Measurements from ENCODE around the gene UNC79. TPM values are rescaled to one million over a fixed set of nuclear protein-coding genes. Genes with fewer than 3 reads are reported as not detected.

The UNC79 gene
- total RNA-seq, 1 experiment from 2014 or later: not detected

DNA sequence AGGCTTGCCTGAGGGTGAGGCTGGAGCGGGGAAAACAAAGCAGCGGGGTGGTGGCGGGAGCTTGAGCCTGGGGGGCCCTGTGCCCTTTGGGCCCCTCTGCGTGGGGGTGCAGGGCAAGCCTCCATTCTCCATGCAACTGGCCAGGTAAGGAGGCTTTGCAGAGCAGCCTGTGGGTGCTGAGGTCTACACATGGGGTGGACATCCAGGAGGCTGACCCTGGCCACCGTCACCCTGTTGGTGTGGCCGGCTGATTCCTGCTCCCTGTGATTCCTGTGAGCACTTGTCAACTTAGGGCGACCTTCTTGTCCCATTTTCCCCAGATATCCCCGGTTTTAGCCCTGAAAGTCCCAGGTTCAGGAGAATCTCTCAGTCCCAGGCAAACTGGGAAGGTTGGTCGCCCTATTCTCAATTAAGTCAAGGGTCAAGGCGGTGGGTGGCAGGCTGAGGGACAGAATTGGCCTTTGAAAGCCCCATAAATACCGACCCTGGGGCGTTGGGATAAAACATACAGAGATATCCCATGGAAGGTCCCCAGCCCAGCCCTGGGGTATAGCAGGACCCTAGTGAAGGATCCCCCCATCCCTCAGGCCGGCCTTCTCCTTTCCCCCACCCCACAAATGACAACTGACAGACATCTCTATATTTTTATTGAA, 287.1 kb downstream of the UNC79 start:
- Histone ChIP-seq H3K9ac (ENCODE audit: low read length) (no peak overlapping the region), H3K79me2 (ENCODE audit: low read length) (no peaks in the 10 kb centered on the region), H3K9me3 (ENCODE audit: low read length) (no peaks in the 10 kb centered on the region), H3K27me3 (ENCODE audit: low read length) (peaks cover 24% of the 10 kb centered on the region), H3K4me3 (ENCODE audit: low read length) (no peak overlapping the region), H3F3A (ENCODE audit: low read length, unreplicated experiment) (no peaks in the 10 kb centered on the region), H3K27ac (ENCODE audit: low read length) (no peak overlapping the region), H2AFZ (ENCODE audit: low read length) (no peak overlapping the region), H3K4me2 (ENCODE audit: low read length) (no peak overlapping the region), H3K36me3 (ENCODE audit: low read depth, low read length) (no peaks in the 10 kb centered on the region), H3K9me2 (replicated peaks; ENCODE audit: low read length) (no peaks in the 10 kb centered on the region), H4K20me1 (ENCODE audit: low read length) (no peaks in the 10 kb centered on the region), H3K4me1 (ENCODE audit: insufficient read depth, low read length) (no peaks in the 10 kb centered on the region)
- BruUV-seq (replicated peaks): no TSS peak
- no peak for TF ChIP-seq EZH2 (IDR thresholded peaks at IDR 0.05; ENCODE audit: low read length, unreplicated experiment)
- TF ChIP-seq, protein P1, sequence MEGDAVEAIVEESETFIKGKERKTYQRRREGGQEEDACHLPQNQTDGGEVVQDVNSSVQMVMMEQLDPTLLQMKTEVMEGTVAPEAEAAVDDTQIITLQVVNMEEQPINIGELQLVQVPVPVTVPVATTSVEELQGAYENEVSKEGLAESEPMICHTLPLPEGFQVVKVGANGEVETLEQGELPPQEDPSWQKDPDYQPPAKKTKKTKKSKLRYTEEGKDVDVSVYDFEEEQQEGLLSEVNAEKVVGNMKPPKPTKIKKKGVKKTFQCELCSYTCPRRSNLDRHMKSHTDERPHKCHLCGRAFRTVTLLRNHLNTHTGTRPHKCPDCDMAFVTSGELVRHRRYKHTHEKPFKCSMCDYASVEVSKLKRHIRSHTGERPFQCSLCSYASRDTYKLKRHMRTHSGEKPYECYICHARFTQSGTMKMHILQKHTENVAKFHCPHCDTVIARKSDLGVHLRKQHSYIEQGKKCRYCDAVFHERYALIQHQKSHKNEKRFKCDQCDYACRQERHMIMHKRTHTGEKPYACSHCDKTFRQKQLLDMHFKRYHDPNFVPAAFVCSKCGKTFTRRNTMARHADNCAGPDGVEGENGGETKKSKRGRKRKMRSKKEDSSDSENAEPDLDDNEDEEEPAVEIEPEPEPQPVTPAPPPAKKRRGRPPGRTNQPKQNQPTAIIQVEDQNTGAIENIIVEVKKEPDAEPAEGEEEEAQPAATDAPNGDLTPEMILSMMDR (conservative IDR thresholded peaks at IDR 0.05; ENCODE audit: low read depth, low read length): no peak
- TF ChIP-seq EZH2phosphoT487 (IDR thresholded peaks at IDR 0.05; ENCODE audit: borderline replicate concordance, low read length): no peak
- DNase-seq (no peak), ATAC-seq (no peak)
- CTCF ChIA-PET: no interaction called here
- POLR2A ChIA-PET (ENCODE audit: unreplicated experiment): no interaction called here
- intact Hi-C loops (cut with micrococcal nuclease): no loop called here

DNA sequence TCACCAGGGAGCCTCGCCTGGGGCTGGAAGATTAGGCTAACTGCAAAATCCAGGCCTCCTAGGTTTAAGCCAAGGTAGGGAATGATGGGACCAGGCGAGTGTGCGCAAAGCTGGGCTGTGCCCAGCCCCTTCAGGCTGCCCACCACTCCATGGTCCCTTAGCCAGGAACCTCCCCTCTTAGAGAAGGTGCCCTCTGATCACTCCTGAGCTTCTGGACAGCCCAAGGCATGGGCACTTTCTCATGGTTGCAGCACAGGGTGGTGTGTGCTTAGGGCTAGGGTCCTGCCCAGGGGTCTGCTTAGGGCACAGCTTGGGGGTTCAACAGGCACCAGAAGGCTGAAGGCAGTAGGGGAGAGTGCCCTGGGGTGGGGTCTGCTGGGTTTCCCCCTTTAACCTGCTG, 288.5 kb downstream of the UNC79 start:
- Histone ChIP-seq H3K4me2 (ENCODE audit: low read length) (no peak overlapping the region), H3K4me3 (ENCODE audit: low read length) (no peak overlapping the region), H3K27me3 (ENCODE audit: low read length) (peaks cover 17% of the 10 kb centered on the region), H3K27ac (ENCODE audit: low read length) (no peak overlapping the region), H3K36me3 (ENCODE audit: low read depth, low read length) (no peaks in the 10 kb centered on the region), H3K79me2 (ENCODE audit: low read length) (no peaks in the 10 kb centered on the region), H3K9ac (ENCODE audit: low read length) (no peak overlapping the region), H3F3A (ENCODE audit: low read length, unreplicated experiment) (no peaks in the 10 kb centered on the region), H3K9me3 (ENCODE audit: low read length) (no peaks in the 10 kb centered on the region), H3K4me1 (ENCODE audit: insufficient read depth, low read length) (no peaks in the 10 kb centered on the region), H3K9me2 (replicated peaks; ENCODE audit: low read length) (no peaks in the 10 kb centered on the region), H4K20me1 (ENCODE audit: low read length) (no peaks in the 10 kb centered on the region), H2AFZ (ENCODE audit: low read length) (no peak overlapping the region)
- TF ChIP-seq, protein P1 (conservative IDR thresholded peaks at IDR 0.05; ENCODE audit: low read depth, low read length): no peak
- no peak for TF ChIP-seq EZH2phosphoT487 (IDR thresholded peaks at IDR 0.05; ENCODE audit: borderline replicate concordance, low read length)
- no peak for TF ChIP-seq EZH2 (IDR thresholded peaks at IDR 0.05; ENCODE audit: low read length, unreplicated experiment)
- CTCF ChIA-PET: no interaction called here
- ATAC-seq (no peak), DNase-seq (no peak)
- intact Hi-C loops (cut with micrococcal nuclease): no loop called here
- POLR2A ChIA-PET (ENCODE audit: unreplicated experiment): no interaction called here
- no TSS peak for BruUV-seq (replicated peaks)

DNA sequence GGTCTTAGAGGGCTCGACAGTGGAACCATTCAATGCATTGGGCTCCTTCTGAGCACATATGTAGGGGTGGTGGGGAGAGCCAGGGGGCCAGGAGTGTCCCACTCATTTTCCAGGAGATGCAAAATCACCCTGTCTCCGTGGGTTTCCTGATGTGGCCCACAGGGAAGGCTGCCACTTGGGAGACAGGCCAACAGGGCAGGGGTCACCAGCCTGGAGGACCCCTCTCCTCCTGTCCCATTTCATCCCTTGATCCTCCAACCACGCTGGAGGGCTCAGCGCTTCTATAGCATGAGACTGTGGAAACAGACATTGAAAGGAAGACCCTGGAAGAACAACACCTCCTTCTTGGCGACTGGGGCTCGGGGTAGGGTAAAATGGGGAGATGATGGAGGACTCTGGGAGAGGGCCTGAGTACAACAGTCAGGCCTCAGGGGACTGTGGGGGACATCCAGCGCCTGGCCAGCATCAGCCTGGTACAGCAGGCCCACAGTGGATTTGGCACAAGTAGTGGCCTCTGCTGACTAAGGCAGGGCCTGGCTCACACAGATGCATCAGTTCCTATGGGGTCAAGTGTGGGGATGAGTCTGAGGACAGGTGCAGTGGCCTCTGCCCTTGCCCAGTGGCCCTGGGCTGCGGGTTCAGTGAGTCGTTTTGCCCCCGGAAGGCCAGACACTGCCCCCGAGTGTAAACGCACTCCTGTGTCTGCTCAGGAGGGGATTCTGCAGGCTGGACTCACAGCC, 289.5 kb downstream of the UNC79 start:
- H3K9me2 ChIP-seq (replicated peaks; ENCODE audit: low read length): no peaks in the 10 kb centered on the region
- H3K27me3 ChIP-seq (ENCODE audit: low read length): peaks cover 17% of the 10 kb centered on the region
- intact Hi-C loops (cut with micrococcal nuclease): no loop called here
- H3K9ac ChIP-seq (ENCODE audit: low read length): no peak overlapping the region
- H2AFZ ChIP-seq (ENCODE audit: low read length): no peak overlapping the region
- H3K4me3 ChIP-seq (ENCODE audit: low read length): no peak overlapping the region
- TF ChIP-seq, protein P1 (conservative IDR thresholded peaks at IDR 0.05; ENCODE audit: low read depth, low read length): no peak
- TF ChIP-seq EZH2 (IDR thresholded peaks at IDR 0.05; ENCODE audit: low read length, unreplicated experiment) (no peak), EZH2phosphoT487 (IDR thresholded peaks at IDR 0.05; ENCODE audit: borderline replicate concordance, low read length) (no peak)
- BruUV-seq (replicated peaks): no TSS peak
- ChIA-PET POLR2A (ENCODE audit: unreplicated experiment) (no interaction called here), CTCF (no interaction called here)
- ATAC-seq (no peak), DNase-seq (no peak)
- H3K79me2 ChIP-seq (ENCODE audit: low read length): no peaks in the 10 kb centered on the region
- no peak overlapping the region for H3K4me2 ChIP-seq (ENCODE audit: low read length)
- H3K36me3 ChIP-seq (ENCODE audit: low read depth, low read length): no peaks in the 10 kb centered on the region
- no peaks in the 10 kb centered on the region for H3K4me1 ChIP-seq (ENCODE audit: insufficient read depth, low read length)
- H3F3A ChIP-seq (ENCODE audit: low read length, unreplicated experiment): no peaks in the 10 kb centered on the region
- H3K9me3 ChIP-seq (ENCODE audit: low read length): no peaks in the 10 kb centered on the region
- no peak overlapping the region for H3K27ac ChIP-seq (ENCODE audit: low read length)
- H4K20me1 ChIP-seq (ENCODE audit: low read length): no peaks in the 10 kb centered on the region

Data from PC-3 (cell line).